GM12874 (cell line): ENCODE measurements around the gene LIG1.
A peak's percentile ranks its signal among the peaks of the same experiment; 100 is the strongest.

Experiments
- CTCF ChIP-seq: IDR thresholded peaks from 2 replicates; pipeline ENCODE4 v1.5.1; 2011; ENCODE audit warnings: low read depth, mild to moderate bottlenecking, control low read depth, low read length, moderate library complexity; ENCODE audit not compliant: insufficient read depth

LIG1 gene

GRCh38 chr19:48169939-48170803 is at the start of gene LIG1, which contains the start of gene ZSWIM9:
Gene LIG1, minus strand, starts transcription at chr19:48170344. Its CDS starts 4,778 bp downstream, at chr19:48165566.
Gene ZSWIM9, plus strand, starts transcription at chr19:48170680. Its CDS starts 1,123 bp downstream, at chr19:48171803.
- 0 out of 2 replicates have a peak, but pooled peaks have one; percentile 6 for TF ChIP-seq CTCF

- no peak for TF ChIP-seq CTCF
Measured at GRCh38 chr19:48218997-48219396, 48.9 kb upstream of the LIG1 start.

- no peak for TF ChIP-seq CTCF
Measured at GRCh38 chr19:48216933-48217332, 46.8 kb upstream of the LIG1 start.

- no peak for TF ChIP-seq CTCF
Measured at GRCh38 chr19:48213959-48214358, 43.8 kb upstream of the LIG1 start.

- no peak for TF ChIP-seq CTCF
Measured at GRCh38 chr19:48210005-48210404, 39.9 kb upstream of the LIG1 start.

GRCh38 chr19:48206397-48207093 is 36.4 kb upstream of the LIG1 start:
- no peak for TF ChIP-seq CTCF
